Choroid plexus epithelial cell (primary cell): ENCODE measurements around the gene NME7.

Experiments used
- DNase-seq: peaks from one replicate; pipeline ENCODE4 v3.0.0-alpha.2; 2010; ENCODE audit warnings: low read depth
- H3K4me3 ChIP-seq: 2 replicates; pipeline ENCODE4 v1.5.1; 2011; ENCODE audit warnings: low read depth, mild to moderate bottlenecking, control low read depth, low read length, moderate library complexity
- CTCF ChIP-seq: conservative IDR thresholded peaks from 2 replicates; pipeline ENCODE4 v1.5.1; 2011; ENCODE audit warnings: low read depth, mild to moderate bottlenecking, control low read depth, inconsistent platforms, low read length, moderate library complexity

The NME7 gene

GRCh38 chr1:169160845-169161495, 206.6 kb downstream of the NME7 start:
- peak; percentile 21 for DNase-seq
- no peak overlapping the region for H3K4me3 ChIP-seq
- no peak for TF ChIP-seq CTCF

GRCh38 chr1:169156580-169156979, 211.0 kb downstream of the NME7 start:
- no peak for TF ChIP-seq CTCF
- DNase-seq: no peak
- no peak overlapping the region for H3K4me3 ChIP-seq

GRCh38 chr1:169155675-169156074, 211.9 kb downstream of the NME7 start:
- no peak for TF ChIP-seq CTCF
- no peak overlapping the region for H3K4me3 ChIP-seq
- DNase-seq: no peak

GRCh38 chr1:169151338-169151837, 216.2 kb downstream of the NME7 start:
- no peak overlapping the region for H3K4me3 ChIP-seq
- DNase-seq: no peak
- no peak for TF ChIP-seq CTCF

- no peak for TF ChIP-seq CTCF
- no peak for DNase-seq
- H3K4me3 ChIP-seq: no peak overlapping the region
These were observed 216.8 kb downstream of the NME7 start for GRCh38 chr1:169150641-169151337.

- DNase-seq: peak; percentile 65
- no peak for TF ChIP-seq CTCF
These were observed 217.9 kb downstream of the NME7 start for GRCh38 chr1:169149555-169150286.

More at GRCh38 chr1:169149555-169150286, 217.9 kb downstream of the NME7 start:
- no peak overlapping the region for H3K4me3 ChIP-seq
